Endothelial cell of umbilical vein (primary cell): ENCODE data around the gene LHFPL5. TPM values are rescaled to one million over a fixed set of nuclear protein-coding genes. Genes with fewer than 3 reads are reported as not detected.

ENCODE experiments used
- BruUV-seq: library from RNA; stranded (reverse); fragments of 400-500 nt; replicated peaks from 2 replicates; lab custom pipeline; 2021; lab: Mats Ljungman, UMichigan
- CTCF ChIA-PET: fragments of 300-600, 350-600 bp; sonication (Branson Sonifier 250); formaldehyde crosslinking; loops from one replicate; lab custom pipeline; 2021; ENCODE audit warnings: antibody characterized with exemption, inconsistent platforms; lab: Charles Lee
- POLR2A ChIA-PET: fragments of 300-600, 350-600 bp; sonication (Branson Sonifier 250); formaldehyde crosslinking; loops from one replicate; lab custom pipeline; 2021; ENCODE audit warnings: antibody characterized with exemption, inconsistent platforms; lab: Charles Lee
- DNase-seq: peaks from one replicate; pipeline ENCODE4 v3.0.0-alpha.2; 2011; ENCODE audit warnings: low read depth, low spot score
- FAIRE-seq: peaks from 2 replicates; lab custom pipeline; 2011; peaks lifted over from hg19 to GRCh38; lab: Jason Lieb, UNC
- H2AFZ ChIP-seq: 2 replicates; pipeline ENCODE4 v1.6.0; 2012; ENCODE audit warnings: low read depth, low read length, control low read depth, inconsistent platforms
- H3K27ac ChIP-seq: 2 replicates; pipeline ENCODE4 v1.5.1; 2011; ENCODE audit warnings: low read depth, mild to moderate bottlenecking, control low read depth, low read length, moderate library complexity; ENCODE audit not compliant: insufficient read depth
- H3K27me3 ChIP-seq, 2 experiments: 2 replicates each; pipeline versions ENCODE4 v1.6.0 to v1.6.1; 2011; ENCODE audit warnings: low read length in 2 of 2, mixed read lengths in 1 of 2; ENCODE audit not compliant: control insufficient read depth in 2 of 2, insufficient read depth in 2 of 2
- H3K36me3 ChIP-seq, 2 experiments: 2 replicates in 1 of 2; 3 replicates in 1 of 2; pipeline ENCODE4 v1.5.1; 2011; ENCODE audit warnings: low read length in 2 of 2, mild to moderate bottlenecking in 1 of 2, moderate library complexity in 1 of 2; ENCODE audit not compliant: control insufficient read depth in 2 of 2, insufficient read depth in 2 of 2; ENCODE audit errors: extremely low read depth in 1 of 2
- H3K4me1 ChIP-seq: 3 replicates; pipeline ENCODE4 v1.5.1; 2011; ENCODE audit warnings: mild to moderate bottlenecking, low read length; ENCODE audit not compliant: control insufficient read depth, insufficient read depth; ENCODE audit errors: extremely low read depth
- H3K4me2 ChIP-seq: 2 replicates; pipeline ENCODE4 v1.6.1; 2011; ENCODE audit warnings: low read length, control low read depth, mixed read lengths; ENCODE audit not compliant: insufficient read depth
- H3K4me3 ChIP-seq, 3 experiments: fragments of 200-600 bp in 1 of 3; sonication (generic), shearing (Covaris generic) in 1 of 3; replicated peaks in 1 of 3; 2 replicates each; pipeline ENCODE4 v1.5.1; 2011 to 2016; ENCODE audit warnings: control low read depth in 3 of 3, low read length in 3 of 3, mild to moderate bottlenecking in 2 of 3, inconsistent platforms in 1 of 3, low read depth in 1 of 3, moderate library complexity in 1 of 3; ENCODE audit not compliant: insufficient read depth in 1 of 3
- H3K79me2 ChIP-seq: 2 replicates; pipeline ENCODE4 v1.6.0; 2012; ENCODE audit warnings: low read length, inconsistent platforms; ENCODE audit not compliant: control insufficient read depth, insufficient read depth
- H3K9ac ChIP-seq: replicated peaks from 2 replicates; pipeline ENCODE3; 2011; ENCODE audit warnings: low read length, control low read depth; ENCODE audit not compliant: insufficient read depth; ENCODE audit errors: extremely low read depth
- H3K9me1 ChIP-seq: replicated peaks from 3 replicates; pipeline ENCODE4 v1.6.0; 2011; ENCODE audit warnings: mild to moderate bottlenecking, low read length; ENCODE audit not compliant: control insufficient read depth, insufficient read depth; ENCODE audit errors: extremely low read depth
- H3K9me3 ChIP-seq: replicated peaks from 2 replicates; pipeline ENCODE4 v1.5.1; 2012; ENCODE audit warnings: low read length, inconsistent platforms; ENCODE audit not compliant: control insufficient read depth, insufficient read depth
- H4K20me1 ChIP-seq: replicated peaks from 2 replicates; pipeline ENCODE3; 2011; ENCODE audit warnings: mild to moderate bottlenecking, low read length; ENCODE audit not compliant: control insufficient read depth, insufficient read depth; ENCODE audit errors: extremely low read depth
- CTCF ChIP-seq, 2 donors: IDR thresholded peaks; 1 replicate in 1 of 2; 2 replicates in 1 of 2; pipeline ENCODE4 v1.5.1; 2011; ENCODE audit warnings: low read length in 2 of 2, mild to moderate bottlenecking in 2 of 2, moderate library complexity in 2 of 2, control low read depth in 1 of 2, inconsistent platforms in 1 of 2, low read depth in 1 of 2; ENCODE audit not compliant: insufficient read depth in 1 of 2; ENCODE audit errors: extremely low read depth in 1 of 2
- EZH2 ChIP-seq: IDR thresholded peaks from 2 replicates; pipeline ENCODE4 v1.6.1; 2012; ENCODE audit warnings: borderline replicate concordance, low read depth, mild to moderate bottlenecking, moderate library complexity, low read length, inconsistent platforms; ENCODE audit not compliant: severe bottlenecking
- FOS ChIP-seq: IDR thresholded peaks from 2 replicates; pipeline ENCODE4 v1.6.1; 2011; ENCODE audit warnings: mild to moderate bottlenecking, low read length, moderate library complexity, borderline replicate concordance; ENCODE audit not compliant: insufficient read depth
- GATA2 ChIP-seq: IDR thresholded peaks from 2 replicates; pipeline ENCODE4 v1.7.0; 2011; ENCODE audit warnings: low read depth, mild to moderate bottlenecking, moderate library complexity, mixed read lengths, low read length; ENCODE audit not compliant: insufficient read length, insufficient read depth
- JUN ChIP-seq: IDR thresholded peaks from 2 replicates; pipeline ENCODE4 v1.6.1; 2011; ENCODE audit warnings: borderline replicate concordance, low read depth; ENCODE audit not compliant: insufficient read length, insufficient read depth
- MAX ChIP-seq: IDR thresholded peaks from 2 replicates; pipeline ENCODE4 v1.6.1; 2011; ENCODE audit not compliant: insufficient read depth, insufficient read length
- MYC ChIP-seq: IDR thresholded peaks from one replicate; pipeline ENCODE4 v1.6.1; 2011; ENCODE audit warnings: mild to moderate bottlenecking, low read depth, low read length
- POLR2A ChIP-seq: IDR thresholded peaks from 2 replicates; pipeline ENCODE4 v1.6.1; 2012; ENCODE audit warnings: low read depth, mild to moderate bottlenecking, control low read depth, low read length
- POLR2AphosphoS5 ChIP-seq: IDR thresholded peaks from 2 replicates; pipeline ENCODE4 v1.6.1; 2012; ENCODE audit warnings: low read depth, mild to moderate bottlenecking, control low read depth, low read length, moderate library complexity; ENCODE audit not compliant: insufficient read depth
- dilution Hi-C: fragments of 300-500 bp; cut with MboI; formaldehyde crosslinking; loops from one replicate; pipeline ENCODE4 v1.15.0; 2019; ENCODE audit warnings: low sequenced_read_pairs; ENCODE audit not compliant: extremely low pct_ligation_motif_present
- intact Hi-C: fragments of 100-400 bp; cut with micrococcal nuclease; formaldehyde crosslinking; loops from one replicate; pipeline ENCODE4 v1.10.0; 2022
- polyA plus RNA-seq, 4 experiments: library from polyadenylated mRNA; depleted of rRNA in 3 of 4; stranded (reverse) in 3 of 4; unstranded in 1 of 4; fragments of >200 nt; gene quantifications; 2 replicates each; pipeline versions ENCODE4 v1.2.1 to v1.2.3, GENCODE V29; 2011 to 2012; ENCODE audit warnings: missing spikeins in 1 of 4
- total RNA-seq: library from RNA; stranded (reverse); gene quantifications from 2 replicates; pipeline ENCODE4 v1.2.3, GENCODE V29; 2021

The LHFPL5 gene
- total and polyA plus RNA-seq, 2 donors (not counting 3 experiments of a cell fraction or from before 2014, with no cell fraction given), result not detected

- no peaks in the 10 kb centered on the region for H3K9me1 ChIP-seq
- intact Hi-C loops, result no loop called here
- no peaks in the 10 kb centered on the region for H3K9me3 ChIP-seq
- no peak overlapping the region for H3K4me2 ChIP-seq
- H3K36me3 ChIP-seq, result no peaks in the 10 kb centered on the region
- H3K9ac ChIP-seq, result no peak overlapping the region
- no TSS peak for BruUV-seq
- H3K4me3 ChIP-seq, result no peak overlapping the region
- H4K20me1 ChIP-seq, result no peaks in the 10 kb centered on the region
- ChIA-PET CTCF (no interaction called here), POLR2A (no interaction called here)
- TF ChIP-seq MAX (no peak), FOS (no peak), GATA2 (no peak), POLR2AphosphoS5 (no peak), POLR2A (no peak), MYC (no peak), CTCF (IDR thresholded peaks at IDR 0.05; ENCODE audit: extremely low read depth in 1 of 2, insufficient read depth in 1 of 2, low read depth in 1 of 2, low read length in 2 of 2) (no peak), EZH2 (no peak), JUN (no peak)
- no peaks in the 10 kb centered on the region for H3K27me3 ChIP-seq
- no peak overlapping the region for H2AFZ ChIP-seq
- FAIRE-seq (no peak), DNase-seq (no peak)
- no peaks in the 10 kb centered on the region for H3K4me1 ChIP-seq
- dilution Hi-C loops, result no loop called here
- H3K79me2 ChIP-seq, result no peaks in the 10 kb centered on the region
- no peak overlapping the region for H3K27ac ChIP-seq
These were observed 12.4 kb downstream of the LHFPL5 start for GRCh38 chr6:35817515-35817914.
